ENCODE data around the gene TBXA2R. TPM values are rescaled to one million over a fixed set of nuclear protein-coding genes. Genes with fewer than 3 reads are reported as not detected.

Gene TBXA2R
- total and polyA plus RNA-seq, 2 of the 8 experiments (the other 6 are each of a cell fraction or from before 2014, with no cell fraction given), result 0.39 to 0.50 TPM

- no peak overlapping the region for H3K9ac ChIP-seq (replicated peaks in 1 of 4; ENCODE audit: extremely low read depth in 1 of 4, low read depth in 3 of 4, low read length in 3 of 4)
- CTCF ChIA-PET (ENCODE audit: partially characterized antibody), result interaction anchor here (1.4 kb wide), 2 partner anchors 10 to 54 kb away, joined by 3 to 6 read pairs; no protein-coding TSS in a partner anchor
- no peak for FAIRE-seq
- TF ChIP-seq KDM4A (IDR thresholded peaks at IDR 0.05; ENCODE audit: low read depth, low read length, severe bottlenecking), result no peak
Observed at GRCh38 chr19:3643674-3644313, 37.1 kb upstream of the TBXA2R start.

More at GRCh38 chr19:3643674-3644313, 37.1 kb upstream of the TBXA2R start:
- Histone ChIP-seq H3K36me3 (ENCODE audit: control insufficient read depth in 2 of 4, insufficient read depth in 4 of 4, low read length in 3 of 4) (peaks cover 2 to 12% (median 5%) of the 10 kb centered on the region in 4 experiments; a peak in 6 of 8 replicates), H2BK120ac (replicated peaks; ENCODE audit: low read depth, low read length) (no peak overlapping the region), H2BK20ac (ENCODE audit: low read length) (no peak overlapping the region), H2BK5ac (ENCODE audit: low read depth, low read length) (no peak overlapping the region), H3K79me1 (ENCODE audit: low read depth, low read length) (no peaks in the 10 kb centered on the region), H4K91ac (replicated peaks; ENCODE audit: insufficient read length, low read length) (no peak overlapping the region), H3K14ac (ENCODE audit: insufficient read length) (no peak overlapping the region), H3K9me3 (ENCODE audit: insufficient read depth in 2 of 2, low read depth in 1 of 2, low read length in 1 of 2) (no peaks in the 10 kb centered on the region), H2BK15ac (ENCODE audit: low read length) (no peak overlapping the region), H3K4me3 (ENCODE audit: extremely low read depth in 1 of 4, insufficient read depth in 2 of 4, low read depth in 3 of 4, low read length in 4 of 4) (no peak overlapping the region), H2BK12ac (ENCODE audit: low read depth, low read length) (no peak overlapping the region), H3K79me2 (ENCODE audit: control insufficient read depth in 1 of 2, insufficient read depth in 2 of 2, low read length in 2 of 2) (no peaks in the 10 kb centered on the region), H3K23ac (ENCODE audit: insufficient read length) (no peak overlapping the region), H3K27me3 (replicated peaks in 1 of 4; ENCODE audit: control insufficient read depth in 3 of 4, extremely low read depth in 1 of 4, insufficient read depth in 3 of 4, low read length in 3 of 4) (no peaks in the 10 kb centered on the region), H4K20me1 (replicated peaks in 1 of 2; ENCODE audit: control insufficient read depth in 1 of 2, insufficient read depth in 2 of 2, low read length in 2 of 2) (peaks cover 2 to 5% of the 10 kb centered on the region in 2 experiments), H3K18ac (ENCODE audit: extremely low read depth, low read length) (no peak overlapping the region), H3K23me2 (ENCODE audit: low read depth, low read length) (no peaks in the 10 kb centered on the region), H3K4me2 (ENCODE audit: insufficient read depth in 1 of 2, low read depth in 2 of 2, low read length in 2 of 2) (no peak overlapping the region), H2AK5ac (ENCODE audit: low read depth, low read length) (no peak overlapping the region), H3K27ac (ENCODE audit: low read depth, low read length) (no peak overlapping the region), H3K56ac (replicated peaks; ENCODE audit: insufficient read length, low read depth, low read length) (no peak overlapping the region), H4K5ac (ENCODE audit: insufficient read length, low read depth, low read length) (no peak overlapping the region), H3K4ac (replicated peaks; ENCODE audit: insufficient read length, low read depth, low read length) (no peak overlapping the region), H4K8ac (ENCODE audit: extremely low read depth, insufficient read depth, low read length) (no peak overlapping the region), H3K4me1 (replicated peaks in 1 of 4; ENCODE audit: control insufficient read depth in 3 of 4, insufficient read depth in 4 of 4, low read length in 3 of 4) (no peaks in the 10 kb centered on the region), H2AFZ (ENCODE audit: low read length) (no peak overlapping the region)
- 96% methylated on average over 11 of the region's 28 CpGs; no CpG with 5 or more reads in 1 of the 2 experiments for WGBS, 2 experiments (ENCODE audit: extremely low coverage in 1 of 2, insufficient coverage in 1 of 2, insufficient read length in 1 of 2, insufficient replicate concordance in 2 of 2, low coverage in 1 of 2, low lambda C conversion rate in 2 of 2, missing lambda C conversion rate in 1 of 2)
- POLR2A ChIA-PET (ENCODE audit: partially characterized antibody), result interaction anchor here (0.6 to 0.8 kb wide), 3 partner anchors 11 to 34 kb away, joined by 3 read pairs; no protein-coding TSS in a partner anchor
- DNase-seq (ENCODE audit: low read depth in 1 of 2, low spot score in 2 of 2), result no peak
